Testis (tissue), 3 donors: Measurements from ENCODE around the gene ETHE1. TPM values are rescaled to one million over a fixed set of nuclear protein-coding genes. Genes with fewer than 3 reads are reported as not detected.

Experiments
- DNase-seq: peaks from one replicate; pipeline ENCODE4 v3.0.0-alpha.2; 2019
- H3K27ac ChIP-seq, 2 donors: fragments of 200-600 bp; sonication (generic); one replicate each; pipeline ENCODE4 v1.5.1; 2019
- H3K27me3 ChIP-seq: fragments of 200-600 bp; sonication (generic); one replicate; pipeline ENCODE4 v1.5.1; 2019
- H3K36me3 ChIP-seq: fragments of 200-600 bp; sonication (generic); one replicate; pipeline ENCODE4 v1.5.1; 2017; ENCODE audit warnings: low read depth; ENCODE audit errors: missing control alignments
- H3K4me1 ChIP-seq: fragments of 200-600 bp; sonication (generic); one replicate; pipeline ENCODE4 v1.5.1; 2019
- H3K4me3 ChIP-seq, 2 donors: fragments of 200-600 bp; sonication (generic); one replicate each; pipeline ENCODE4 v1.5.1; 2017 to 2019
- H3K9me3 ChIP-seq: fragments of 200-600 bp; sonication (generic); one replicate; pipeline ENCODE4 v1.5.1; 2017
- POLR2A ChIP-seq: fragments of 450-650 bp; IDR thresholded peaks from one replicate; pipeline ENCODE4 v1.6.1; 2017; ENCODE audit warnings: antibody characterized with exemption, mild to moderate bottlenecking, moderate library complexity
- WGBS, 2 donors: methylation state at CpG; one replicate each; pipeline ENCODE4 v1.1.5; 2018; 5-methylcytosine and 5-hydroxymethylcytosine counted together
- intact Hi-C: fragments of 100-400 bp; cut with DNase I; formaldehyde crosslinking; loops from one replicate; pipeline ENCODE4 v1.15.1; 2023; ENCODE audit warnings: low total_unique reads
- polyA plus RNA-seq: library from polyadenylated mRNA; stranded (reverse); fragments of 350-450 nt; fragmentation: Illumina TruSeq; extraction: RNeasy Lipid Tissue Mini Kit (QIAGEN cat#74804); gene quantifications from one replicate; pipeline ENCODE4 v1.2.3, GENCODE V29; 2014; ENCODE audit warnings: low read depth, low replicate concordance; ENCODE audit not compliant: insufficient read depth
- total RNA-seq, 2 donors: library from RNA; depleted of rRNA; stranded (reverse); fragments of >200 nt; gene quantifications; one replicate each; pipeline ENCODE4 v1.2.3, GENCODE V29; 2016
- TF ChIP-seq, protein P1 (sequence below), 3 experiments: fragments of 450-650 bp in 2 of 3; fragments of 200-600 bp in 1 of 3; sonication (generic) in 1 of 3; IDR thresholded peaks; one replicate each; pipeline ENCODE4 v1.5.1; 2016 to 2019; ENCODE audit warnings: antibody characterized with exemption in 3 of 3, mild to moderate bottlenecking in 2 of 3, moderate library complexity in 1 of 3

The ETHE1 gene
- total and polyA plus RNA-seq, 3 donors from 2014 or later = 11.2 to 13.1 (median 11.5) TPM

DNA sequence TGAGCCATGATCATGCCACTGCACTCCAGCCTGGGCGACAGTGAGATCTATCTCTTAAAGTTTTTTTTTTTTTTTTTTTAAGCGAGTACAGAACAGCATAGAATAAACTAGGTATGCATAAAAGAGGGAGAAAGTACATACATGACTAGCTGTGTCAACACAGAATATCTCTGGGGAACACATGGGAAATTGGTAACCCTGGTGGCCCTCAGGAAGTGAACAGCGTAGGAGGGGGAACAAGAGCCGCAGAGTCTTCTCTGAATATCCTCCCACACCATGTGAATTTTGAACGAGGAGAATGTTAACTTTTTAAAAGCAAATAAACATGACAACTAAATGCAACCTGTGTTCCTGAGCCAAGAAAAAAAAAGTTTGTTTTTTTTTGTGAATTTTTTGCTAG lies 37.7 kb downstream of the ETHE1 start:
- WGBS, 2 donors = 40 to 57% methylated on average over 5 of the region's 5 CpGs
- Histone ChIP-seq H3K4me1 (no peaks in the 10 kb centered on the region), H3K27ac (no peak overlapping the region), H3K27me3 (no peaks in the 10 kb centered on the region), H3K9me3 (no peaks in the 10 kb centered on the region), H3K36me3 (no peaks in the 10 kb centered on the region), H3K4me3 (no peak overlapping the region)
- DNase-seq = no peak
- TF ChIP-seq POLR2A = no peak
- TF ChIP-seq, protein P1, sequence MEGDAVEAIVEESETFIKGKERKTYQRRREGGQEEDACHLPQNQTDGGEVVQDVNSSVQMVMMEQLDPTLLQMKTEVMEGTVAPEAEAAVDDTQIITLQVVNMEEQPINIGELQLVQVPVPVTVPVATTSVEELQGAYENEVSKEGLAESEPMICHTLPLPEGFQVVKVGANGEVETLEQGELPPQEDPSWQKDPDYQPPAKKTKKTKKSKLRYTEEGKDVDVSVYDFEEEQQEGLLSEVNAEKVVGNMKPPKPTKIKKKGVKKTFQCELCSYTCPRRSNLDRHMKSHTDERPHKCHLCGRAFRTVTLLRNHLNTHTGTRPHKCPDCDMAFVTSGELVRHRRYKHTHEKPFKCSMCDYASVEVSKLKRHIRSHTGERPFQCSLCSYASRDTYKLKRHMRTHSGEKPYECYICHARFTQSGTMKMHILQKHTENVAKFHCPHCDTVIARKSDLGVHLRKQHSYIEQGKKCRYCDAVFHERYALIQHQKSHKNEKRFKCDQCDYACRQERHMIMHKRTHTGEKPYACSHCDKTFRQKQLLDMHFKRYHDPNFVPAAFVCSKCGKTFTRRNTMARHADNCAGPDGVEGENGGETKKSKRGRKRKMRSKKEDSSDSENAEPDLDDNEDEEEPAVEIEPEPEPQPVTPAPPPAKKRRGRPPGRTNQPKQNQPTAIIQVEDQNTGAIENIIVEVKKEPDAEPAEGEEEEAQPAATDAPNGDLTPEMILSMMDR (IDR thresholded peaks at IDR 0.05) = no peak
- intact Hi-C loops = no loop called here

DNA sequence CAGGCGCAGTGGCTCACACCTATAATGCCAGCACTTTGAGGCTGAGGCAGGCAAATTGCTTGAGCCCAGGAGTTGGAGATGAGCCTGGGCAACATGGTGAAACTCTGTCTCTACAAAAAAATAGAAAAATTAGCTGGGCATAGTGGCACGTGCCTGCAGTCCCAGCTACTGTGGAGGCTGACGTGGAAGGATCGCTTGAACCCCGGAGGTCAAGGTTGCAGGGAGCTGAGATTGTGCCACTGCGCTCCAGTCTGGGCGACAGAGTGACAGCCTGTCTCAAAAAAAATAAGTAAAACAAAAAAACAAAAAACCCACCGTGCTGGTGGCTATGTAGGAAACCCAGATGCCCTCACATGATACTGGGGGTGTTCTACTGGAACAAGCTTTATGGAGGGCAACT lies 38.8 kb downstream of the ETHE1 start:
- DNase-seq = no peak
- intact Hi-C loops = no loop called here
- Histone ChIP-seq H3K4me3 (no peak overlapping the region), H3K36me3 (no peaks in the 10 kb centered on the region), H3K9me3 (no peaks in the 10 kb centered on the region), H3K4me1 (no peaks in the 10 kb centered on the region), H3K27ac (no peak overlapping the region), H3K27me3 (no peaks in the 10 kb centered on the region)
- TF ChIP-seq, protein P1 (IDR thresholded peaks at IDR 0.05) = no peak
- TF ChIP-seq POLR2A = no peak
- 89 to 91% methylated on average over 8 of the region's 8 CpGs for WGBS, 2 donors

DNA sequence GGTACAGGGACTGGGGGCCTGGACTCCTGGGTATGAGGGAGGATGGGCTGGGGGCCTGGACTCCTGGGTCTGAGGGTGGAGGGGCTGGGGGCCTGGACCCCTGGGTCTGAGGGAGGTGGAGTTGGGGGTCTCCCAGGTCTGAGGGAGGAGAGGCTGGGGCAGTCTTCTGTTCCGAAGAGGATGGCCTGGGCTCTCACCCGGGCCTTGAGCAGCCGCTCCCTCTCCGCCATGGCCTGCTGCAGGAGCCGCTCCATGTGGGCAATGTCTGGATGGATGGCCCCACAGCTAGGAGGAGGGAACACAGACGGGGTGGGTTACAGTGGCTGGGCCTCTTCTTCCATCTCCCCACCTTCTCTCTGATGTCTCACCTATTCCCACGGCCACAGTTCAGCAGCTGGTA lies 40.6 kb downstream of the ETHE1 start:
- no peak for DNase-seq
- no peaks in the 10 kb centered on the region for H3K9me3 ChIP-seq
- H3K27me3 ChIP-seq = no peaks in the 10 kb centered on the region
- intact Hi-C loops = no loop called here
- H3K4me1 ChIP-seq = no peaks in the 10 kb centered on the region
- TF ChIP-seq, protein P1 (IDR thresholded peaks at IDR 0.05) = no peak
- no peak for TF ChIP-seq POLR2A
- no peak overlapping the region for H3K4me3 ChIP-seq
- no peak overlapping the region for H3K27ac ChIP-seq
- H3K36me3 ChIP-seq = no peaks in the 10 kb centered on the region
- WGBS, 2 donors = 95 to 97% methylated on average over 6 to 7 of the region's 7 CpGs

DNA sequence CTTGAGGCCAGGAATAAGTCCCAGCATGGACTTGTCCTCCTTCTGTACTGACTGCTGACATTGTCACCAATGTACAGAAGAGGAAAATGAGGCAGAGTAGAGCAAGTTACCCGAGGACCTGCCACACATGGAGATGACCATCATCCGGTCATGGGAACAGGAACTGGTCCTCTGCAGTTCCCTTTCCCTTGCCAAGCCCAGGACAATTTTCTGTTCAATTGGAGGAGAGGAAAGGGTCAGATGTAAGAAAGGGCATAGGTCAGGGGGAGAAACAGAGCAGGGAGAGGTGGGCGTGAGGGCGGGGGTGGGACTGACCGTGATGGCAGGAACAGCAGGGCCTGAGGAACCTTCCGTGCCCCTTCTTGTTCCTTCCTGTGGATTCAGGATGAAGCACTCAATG lies 41.0 kb downstream of the ETHE1 start:
- TF ChIP-seq, protein P1 (IDR thresholded peaks at IDR 0.05) = no peak
- no peak for TF ChIP-seq POLR2A
- 82 to 89% methylated on average over 4 to 6 of the region's 6 CpGs for WGBS, 2 donors

DNA sequence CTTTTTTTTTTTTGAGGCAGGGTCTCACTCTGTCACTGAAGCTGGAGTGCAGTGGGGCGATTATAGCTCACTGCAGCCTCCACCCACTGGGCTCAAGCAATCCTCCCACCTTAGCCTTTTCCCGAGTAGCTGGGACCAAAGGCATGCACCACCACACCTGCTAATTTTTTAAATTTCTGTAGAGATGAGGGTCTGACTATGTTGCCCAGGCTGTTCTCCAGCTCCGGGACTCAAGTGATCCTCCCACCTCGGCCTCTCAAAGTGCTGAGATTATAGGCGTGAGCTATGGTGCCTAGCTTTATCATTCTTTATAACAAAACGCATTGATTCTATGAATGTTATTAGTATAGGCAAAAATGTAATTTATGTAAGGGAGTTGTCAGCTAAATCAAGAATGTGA lies 43.7 kb downstream of the ETHE1 start:
- no peaks in the 10 kb centered on the region for H3K9me3 ChIP-seq
- intact Hi-C loops = no loop called here
- DNase-seq = no peak
- H3K27me3 ChIP-seq = no peaks in the 10 kb centered on the region
- H3K4me3 ChIP-seq = no peak overlapping the region
- WGBS, 2 donors = 94 to 97% methylated on average over 6 of the region's 6 CpGs
- no peaks in the 10 kb centered on the region for H3K4me1 ChIP-seq
- H3K27ac ChIP-seq = no peak overlapping the region
- TF ChIP-seq POLR2A = no peak
- TF ChIP-seq, protein P1 (IDR thresholded peaks at IDR 0.05) = no peak
- no peaks in the 10 kb centered on the region for H3K36me3 ChIP-seq

More for the DNA sequence above, 41.0 kb downstream of the ETHE1 start:
- no peak for DNase-seq
- Histone ChIP-seq H3K27me3 (no peaks in the 10 kb centered on the region), H3K9me3 (no peaks in the 10 kb centered on the region), H3K27ac (no peak overlapping the region), H3K4me1 (no peaks in the 10 kb centered on the region), H3K4me3 (no peak overlapping the region), H3K36me3 (no peaks in the 10 kb centered on the region)
- intact Hi-C loops = no loop called here
